Activated CD8-positive, alpha-beta memory T cell treated with anti-CD3 and anti-CD28 coated beads, Interleukin-2, amount 10 ng/mL, durations not matched to agents 7 days and 5 days (primary cell): ENCODE data around the gene LOC128125822.
A peak's percentile ranks its signal among the peaks of the same experiment; 100 is the strongest.

ENCODE experiments used
- ATAC-seq: fragments of 150-1000 bp; cut with Tn5 transposase; one replicate; pipeline ENCODE4 v1.10.0; 2021; ENCODE audit warnings: moderate library complexity
- CTCF ChIA-PET: fragments of 350-600 bp; sonication (Branson Sonifier 250); formaldehyde crosslinking; loops from one replicate; lab custom pipeline; 2021; ENCODE audit warnings: antibody characterized with exemption; lab: Charles Lee
- DNase-seq: peaks from one replicate; pipeline ENCODE4 v3.0.0-alpha.2; 2020
- H3K27ac Mint-ChIP-seq: one replicate; pipeline ENCODE4 v1.8.0; 2021; ENCODE audit warnings: mild to moderate bottlenecking, mixed read lengths
- H3K27me3 Mint-ChIP-seq: one replicate; pipeline ENCODE4 v1.8.0; 2021; ENCODE audit warnings: mixed read lengths
- H3K36me3 Mint-ChIP-seq: one replicate; pipeline ENCODE4 v1.8.0; 2021; ENCODE audit warnings: mild to moderate bottlenecking, mixed read lengths
- H3K4me1 Mint-ChIP-seq: one replicate; pipeline ENCODE4 v1.8.0; 2021; ENCODE audit warnings: mixed read lengths
- H3K4me3 Mint-ChIP-seq: one replicate; pipeline ENCODE4 v1.8.0; 2021; ENCODE audit warnings: mild to moderate bottlenecking, moderate library complexity, mixed read lengths
- H3K9me3 Mint-ChIP-seq: one replicate; pipeline ENCODE4 v1.8.0; 2022; ENCODE audit warnings: low read depth, mixed read lengths

Gene LOC128125822

GRCh38 chr6:63565058-63565726, 7.1 kb upstream of the LOC128125822 start:
- Mint-ChIP-seq H3K9me3 (no peaks in the 10 kb centered on the region), H3K36me3 (peaks cover 3% of the 10 kb centered on the region), H3K4me3 (no peak overlapping the region), H3K4me1 (no peaks in the 10 kb centered on the region), H3K27me3 (peaks cover 20% of the 10 kb centered on the region), H3K27ac (no peak overlapping the region)
- CTCF ChIA-PET = no interaction called here
- DNase-seq (no peak), ATAC-seq (no peak)

DNA sequence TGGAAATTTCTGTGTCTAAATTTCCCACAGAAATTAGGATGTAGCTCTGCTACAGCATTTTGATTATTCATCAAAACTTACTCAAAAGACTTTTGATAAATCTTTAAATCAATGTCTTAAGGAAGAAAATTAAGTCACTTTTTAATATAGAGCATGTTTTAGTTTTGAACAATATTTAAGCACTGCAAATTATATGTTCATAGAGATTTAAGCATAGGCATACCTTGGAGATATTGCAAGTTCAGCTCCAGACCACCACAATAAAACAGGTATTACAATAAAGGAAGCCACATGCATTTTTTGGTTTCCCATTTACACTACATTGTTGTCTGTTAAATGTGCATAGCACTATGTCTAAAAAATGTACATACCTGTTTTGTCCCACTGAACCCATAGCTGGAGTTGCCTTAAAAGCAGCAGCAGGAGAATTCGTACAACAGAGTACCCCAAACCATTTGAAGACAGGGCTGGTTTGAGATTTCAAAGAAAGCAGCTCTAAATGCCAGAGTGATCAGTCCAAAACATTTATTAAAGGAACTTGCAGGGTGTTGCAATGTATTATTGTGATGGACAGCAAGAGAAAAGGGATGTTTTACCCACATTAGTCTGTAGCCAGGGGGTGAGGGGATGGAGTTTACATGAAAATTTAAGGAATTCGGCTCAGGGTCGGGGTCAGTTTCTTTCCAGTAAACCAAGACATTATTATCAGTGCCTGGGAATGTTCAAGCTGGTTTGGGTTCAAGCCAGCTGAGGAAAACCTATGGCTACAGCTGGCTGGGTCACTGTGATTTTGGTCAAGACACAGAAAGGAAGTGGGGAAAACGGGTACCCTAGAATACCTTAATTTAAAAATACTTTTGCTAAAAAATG, 6.3 kb upstream of the LOC128125822 start:
- CTCF ChIA-PET = no interaction called here
- Mint-ChIP-seq H3K4me3 (no peak overlapping the region), H3K36me3 (peaks cover 3% of the 10 kb centered on the region), H3K9me3 (no peaks in the 10 kb centered on the region), H3K4me1 (no peaks in the 10 kb centered on the region), H3K27me3 (peaks cover 15% of the 10 kb centered on the region), H3K27ac (no peak overlapping the region)
- no peak for DNase-seq
- ATAC-seq = no peak

DNA sequence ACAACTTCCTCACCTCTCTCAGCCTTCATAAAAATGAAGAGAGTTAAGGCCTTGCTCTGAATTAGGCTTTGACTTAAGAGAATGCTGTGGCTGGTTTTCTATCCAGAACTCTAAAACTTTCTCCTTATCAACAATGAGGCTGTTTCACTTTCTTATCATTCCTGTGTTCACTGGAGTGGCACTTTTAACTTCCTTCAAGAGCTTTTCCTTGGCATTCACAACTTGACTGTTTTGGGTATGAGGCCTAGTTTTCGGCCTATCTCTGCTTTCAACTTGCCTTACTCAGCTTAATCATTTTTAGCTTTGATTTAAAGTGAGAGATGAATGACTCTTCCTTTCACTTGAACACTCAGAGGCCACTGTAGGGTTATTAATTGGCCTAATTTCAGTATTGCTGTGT, 4.3 kb upstream of the LOC128125822 start:
- H3K27ac Mint-ChIP-seq = no peak overlapping the region
- DNase-seq (no peak), ATAC-seq (no peak)
- H3K36me3 Mint-ChIP-seq = peaks cover 3% of the 10 kb centered on the region
- H3K4me3 Mint-ChIP-seq = no peak overlapping the region
- CTCF ChIA-PET = interaction anchor here (0.9 kb wide), 1 partner anchor 31 kb away, joined by 3 read pairs; no protein-coding TSS in a partner anchor
- H3K27me3 Mint-ChIP-seq = peaks cover 15% of the 10 kb centered on the region
- peaks cover 8% of the 10 kb centered on the region for H3K4me1 Mint-ChIP-seq
- no peaks in the 10 kb centered on the region for H3K9me3 Mint-ChIP-seq

GRCh38 chr6:63571361-63572043, 778 bp upstream of the LOC128125822 start:
- CTCF ChIA-PET = no interaction called here
- Mint-ChIP-seq H3K27ac (peak overlapping the region; percentile 93), H3K36me3 (peaks cover 18% of the 10 kb centered on the region), H3K4me1 (peaks cover 29% of the 10 kb centered on the region), H3K27me3 (peaks cover 4% of the 10 kb centered on the region), H3K9me3 (no peaks in the 10 kb centered on the region), H3K4me3 (peak overlapping the region; percentile 81)
- peak; percentile 2 for ATAC-seq
- peak; percentile 63 for DNase-seq

DNA sequence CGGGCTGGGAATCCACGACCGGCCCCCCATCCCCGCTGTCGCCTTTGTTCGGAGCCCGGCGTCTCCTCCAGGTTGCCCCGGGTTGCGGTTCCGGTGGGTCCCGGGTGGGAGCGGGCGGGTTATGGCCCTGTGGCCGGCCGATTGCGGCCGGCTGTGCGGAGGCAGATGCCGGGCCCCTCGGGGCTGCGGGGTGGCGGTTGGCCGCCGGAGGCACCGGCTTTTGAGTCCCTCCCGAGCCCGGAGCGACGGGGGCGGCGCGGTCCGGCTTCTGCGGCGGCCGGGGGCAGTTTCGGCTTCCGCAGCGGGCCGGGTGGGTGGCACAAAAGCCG, 431 bp downstream of the LOC128125822 start:
- peak overlapping the region; percentile 96 for H3K4me3 Mint-ChIP-seq
- H3K9me3 Mint-ChIP-seq = no peaks in the 10 kb centered on the region
- DNase-seq = no peak
- peak overlapping the region; percentile 97 for H3K27ac Mint-ChIP-seq
- peaks cover 23% of the 10 kb centered on the region for H3K36me3 Mint-ChIP-seq
- H3K4me1 Mint-ChIP-seq = peaks cover 35% of the 10 kb centered on the region
- no peaks in the 10 kb centered on the region for H3K27me3 Mint-ChIP-seq
- CTCF ChIA-PET = interaction anchor here (1.9 to 2.3 kb wide), 3 partner anchors 68 to 220 kb away, joined by 7 to 9 read pairs (median 9); no protein-coding TSS in a partner anchor
- peak; percentile 1 for ATAC-seq

GRCh38 chr6:63573076-63573898, 1.0 kb downstream of the LOC128125822 start:
- Mint-ChIP-seq H3K27ac (peak overlapping the region; percentile 97), H3K9me3 (no peaks in the 10 kb centered on the region), H3K4me1 (peaks cover 35% of the 10 kb centered on the region), H3K4me3 (peak overlapping the region; percentile 96), H3K36me3 (peaks cover 23% of the 10 kb centered on the region), H3K27me3 (no peaks in the 10 kb centered on the region)
- DNase-seq = peak; percentile 83
- peak; percentile 46 for ATAC-seq
- CTCF ChIA-PET = interaction anchor here (0.9 to 2.3 kb wide), 13 partner anchors 13 to 229 kb away, joined by 3 to 18 read pairs (median 5); partner anchors contain the start of gene PHF3

- DNase-seq (peak; percentile 61), ATAC-seq (no peak)
- Mint-ChIP-seq H3K9me3 (no peaks in the 10 kb centered on the region), H3K27me3 (no peaks in the 10 kb centered on the region), H3K27ac (peak overlapping the region; percentile 97), H3K36me3 (peaks cover 25% of the 10 kb centered on the region), H3K4me1 (peaks cover 35% of the 10 kb centered on the region), H3K4me3 (peak overlapping the region; percentile 96)
- CTCF ChIA-PET = interaction anchor here (0.8 to 2.3 kb wide), 16 partner anchors 12 to 228 kb away, joined by 3 to 18 read pairs (median 4); partner anchors contain the start of gene PHF3
Measured at GRCh38 chr6:63573899-63574553, 1.7 kb downstream of the LOC128125822 start.

GRCh38 chr6:63574554-63574900, 2.2 kb downstream of the LOC128125822 start:
- H3K27me3 Mint-ChIP-seq = no peaks in the 10 kb centered on the region
- CTCF ChIA-PET = interaction anchor here (0.6 to 2.3 kb wide), 16 partner anchors 12 to 228 kb away, joined by 3 to 18 read pairs (median 4); partner anchors contain the start of gene PHF3
- no peaks in the 10 kb centered on the region for H3K9me3 Mint-ChIP-seq
- ATAC-seq = no peak
- H3K4me1 Mint-ChIP-seq = peaks cover 35% of the 10 kb centered on the region
- peak overlapping the region; percentile 96 for H3K4me3 Mint-ChIP-seq
- peak overlapping the region; percentile 97 for H3K27ac Mint-ChIP-seq
- H3K36me3 Mint-ChIP-seq = peaks cover 27% of the 10 kb centered on the region
- DNase-seq = no peak

GRCh38 chr6:63576147-63576772, 4.0 kb downstream of the LOC128125822 start:
- no peak overlapping the region for H3K4me3 Mint-ChIP-seq
- H3K36me3 Mint-ChIP-seq = peaks cover 43% of the 10 kb centered on the region
- no peaks in the 10 kb centered on the region for H3K27me3 Mint-ChIP-seq
- DNase-seq (no peak), ATAC-seq (no peak)
- peaks cover 33% of the 10 kb centered on the region for H3K4me1 Mint-ChIP-seq
- CTCF ChIA-PET = interaction anchor here (1.4 kb wide), 1 partner anchor 22 kb away, joined by 10 read pairs; no protein-coding TSS in a partner anchor
- no peaks in the 10 kb centered on the region for H3K9me3 Mint-ChIP-seq
- H3K27ac Mint-ChIP-seq = no peak overlapping the region

- no peaks in the 10 kb centered on the region for H3K9me3 Mint-ChIP-seq
- no peaks in the 10 kb centered on the region for H3K27me3 Mint-ChIP-seq
- peaks cover 45% of the 10 kb centered on the region for H3K36me3 Mint-ChIP-seq
- DNase-seq (no peak), ATAC-seq (no peak)
- H3K4me1 Mint-ChIP-seq = peaks cover 27% of the 10 kb centered on the region
- CTCF ChIA-PET = interaction anchor here (1.4 kb wide), 1 partner anchor 21 kb away, joined by 10 read pairs; no protein-coding TSS in a partner anchor
- H3K4me3 Mint-ChIP-seq = no peak overlapping the region
- H3K27ac Mint-ChIP-seq = no peak overlapping the region
Measured at GRCh38 chr6:63576985-63577712, 4.9 kb downstream of the LOC128125822 start.

DNA sequence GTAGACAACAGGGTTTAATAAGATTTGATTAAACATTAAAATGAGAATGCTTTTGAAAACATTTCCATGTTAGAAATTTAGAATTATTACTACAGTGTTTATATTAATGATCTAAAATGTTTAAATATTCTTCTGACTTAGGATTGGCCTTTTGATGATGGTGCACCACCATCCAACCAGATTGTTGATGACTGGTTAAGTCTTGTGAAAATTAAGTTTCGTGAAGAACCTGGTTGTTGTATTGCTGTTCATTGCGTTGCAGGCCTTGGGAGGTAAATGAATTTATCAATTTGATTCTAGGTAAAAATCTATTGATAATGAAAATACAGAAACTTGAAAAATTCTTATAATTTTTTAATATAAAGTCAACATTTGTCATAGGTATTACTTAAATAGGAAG, 6.5 kb downstream of the LOC128125822 start:
- H3K27me3 Mint-ChIP-seq = no peaks in the 10 kb centered on the region
- ATAC-seq (no peak), DNase-seq (no peak)
- H3K4me1 Mint-ChIP-seq = peaks cover 27% of the 10 kb centered on the region
- no peak overlapping the region for H3K27ac Mint-ChIP-seq
- H3K4me3 Mint-ChIP-seq = no peak overlapping the region
- peaks cover 53% of the 10 kb centered on the region for H3K36me3 Mint-ChIP-seq
- H3K9me3 Mint-ChIP-seq = no peaks in the 10 kb centered on the region
- CTCF ChIA-PET = interaction anchor here (1.1 kb wide), 1 partner anchor 40 kb away, joined by 3 read pairs; no protein-coding TSS in a partner anchor
